Left lobe of liver (tissue), 2 donors: Measurements from ENCODE around the gene SEMA3B. TPM values are rescaled to one million over a fixed set of nuclear protein-coding genes. Genes with fewer than 3 reads are reported as not detected.
"Not testable (repeated sequence)": the region's sequence is repeated elsewhere in the genome, so short reads cannot be mapped to it uniquely, and the experiment has no call there.

Experiments
- ATAC-seq: fragments of 200-7000 bp; cut with Tn5 transposase; one replicate; pipeline ENCODE4 v1.9.1; 2020; ENCODE audit warnings: mild to moderate bottlenecking, moderate library complexity
- DNase-seq: peaks from one replicate; pipeline ENCODE4 v3.0.0-alpha.2; 2020; ENCODE audit warnings: low spot score
- total RNA-seq: library from RNA; stranded (reverse); gene quantifications from one replicate; pipeline ENCODE4 v1.2.1, GENCODE V29; 2021
- donor health status: DM: no; HTN: no; CAD: no; lungs with moderate emphysema.
- donor health status: DM: no; HTN: yes; CAD: no.

SEMA3B gene
- total RNA-seq, 1 donor from 2014 or later: 5.7 TPM

GRCh38 chr3:50237754-50238548 lies 31.0 kb upstream of the SEMA3B start:
- ATAC-seq (peak; percentile 44), DNase-seq (peak; percentile 85)

DNA sequence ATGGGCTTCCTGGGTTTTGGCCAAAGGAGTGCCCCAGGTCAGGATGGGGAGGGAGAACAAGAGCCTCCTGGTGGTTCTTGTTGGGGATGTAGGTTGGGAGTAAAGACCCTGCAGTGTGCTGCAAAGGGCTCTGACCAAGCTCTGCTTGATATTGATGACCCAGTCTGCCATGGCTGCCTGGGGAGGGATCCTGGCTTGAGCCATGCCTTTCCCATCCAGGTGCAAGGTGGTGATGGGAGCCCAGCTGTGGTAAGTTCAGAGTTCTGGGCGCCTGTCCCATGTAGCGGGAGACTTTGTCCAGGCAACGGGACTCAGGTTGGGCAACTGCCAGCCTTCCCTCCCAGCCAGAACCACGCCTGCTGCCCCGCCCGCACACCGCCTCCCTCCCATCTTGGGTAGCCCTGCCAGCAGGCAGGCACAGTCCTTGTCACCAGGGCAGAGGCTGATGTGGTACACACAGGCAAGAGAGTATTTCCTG lies 30.4 kb upstream of the SEMA3B start:
- DNase-seq: peak; percentile 98
- peak; percentile 65 for ATAC-seq

DNA sequence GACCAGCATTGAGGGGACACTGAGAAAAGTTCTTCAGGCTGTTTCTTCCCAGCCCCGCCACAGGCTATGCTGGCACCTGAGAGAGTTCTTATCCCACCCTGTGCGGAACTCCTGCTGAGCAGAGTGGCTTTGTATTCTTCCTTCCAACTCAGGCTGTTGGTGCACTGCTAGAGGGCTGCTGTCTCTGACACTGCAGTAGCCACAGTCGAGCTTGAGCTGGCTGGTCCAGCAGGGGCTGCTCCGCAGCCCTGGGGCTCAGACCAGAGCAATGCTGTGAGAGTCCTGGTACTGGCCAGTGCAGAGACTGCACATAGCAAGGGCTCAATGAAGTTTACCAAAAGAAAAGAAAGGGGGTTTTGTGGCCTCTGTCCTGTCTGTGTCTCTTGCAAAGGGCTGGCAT lies 29.3 kb upstream of the SEMA3B start:
- ATAC-seq (no peak), DNase-seq (no peak)

DNA sequence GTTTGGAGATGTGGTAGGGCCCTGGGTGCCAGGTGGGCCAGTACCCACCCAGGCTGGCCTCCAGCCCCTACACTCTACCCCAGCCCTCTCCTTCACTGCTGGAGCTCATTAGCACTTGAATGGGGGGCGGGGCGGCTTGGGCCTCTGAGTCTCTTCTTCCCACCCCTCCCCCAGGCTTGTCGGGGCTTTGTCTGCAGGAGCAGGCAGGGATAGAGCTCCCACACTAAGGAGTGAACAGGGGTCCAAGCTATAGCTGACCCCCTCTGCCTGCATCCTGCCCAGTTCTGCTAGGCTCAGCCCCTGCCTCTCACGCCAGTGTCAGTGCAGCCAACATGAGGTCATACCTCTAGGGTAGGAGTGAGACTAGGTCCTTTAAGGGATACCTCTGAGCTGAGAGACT lies 27.8 kb upstream of the SEMA3B start:
- ATAC-seq: no peak
- no peak for DNase-seq

GRCh38 chr3:50241713-50242380 lies 27.1 kb upstream of the SEMA3B start:
- DNase-seq (no peak), ATAC-seq (no peak)

GRCh38 chr3:50242381-50242770 lies 26.6 kb upstream of the SEMA3B start:
- no peak for DNase-seq
- no peak for ATAC-seq

GRCh38 chr3:50242851-50243542 lies 25.9 kb upstream of the SEMA3B start:
- DNase-seq: no peak

GRCh38 chr3:50243543-50243895 lies 25.4 kb upstream of the SEMA3B start:
- ATAC-seq (no peak), DNase-seq (no peak)

More at GRCh38 chr3:50242851-50243542, 25.9 kb upstream of the SEMA3B start:
- peak; percentile 2 for ATAC-seq

DNA sequence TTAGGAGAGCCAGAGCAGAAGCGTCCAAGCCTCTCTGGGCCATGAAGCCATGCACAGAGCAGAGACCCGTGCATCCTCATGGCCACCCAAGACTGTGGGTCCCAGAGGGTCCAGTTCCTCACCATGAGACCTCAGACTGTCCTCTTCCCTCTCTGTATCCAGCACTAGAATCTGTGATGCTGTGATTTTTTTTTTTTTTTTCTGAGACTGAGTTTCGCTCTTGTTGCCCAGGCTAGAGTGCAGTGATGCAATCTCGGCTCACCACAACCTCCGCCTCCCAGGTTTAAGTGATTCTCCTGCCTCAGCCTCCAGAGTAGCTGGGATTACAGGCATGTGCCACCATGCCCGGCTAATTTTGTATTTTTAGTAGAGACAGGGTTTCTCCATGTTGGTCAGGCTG lies 24.1 kb upstream of the SEMA3B start:
- not testable (repeated sequence) for DNase-seq, ATAC-seq

- DNase-seq (no peak), ATAC-seq (peak; percentile 3)
Measured at GRCh38 chr3:50245251-50245745, 23.6 kb upstream of the SEMA3B start.

GRCh38 chr3:50245831-50246516 lies 23.0 kb upstream of the SEMA3B start:
- ATAC-seq: peak; percentile 79

GRCh38 chr3:50246517-50246954 lies 22.4 kb upstream of the SEMA3B start:
- DNase-seq (no peak), ATAC-seq (peak; percentile 25)

More at GRCh38 chr3:50245831-50246516, 23.0 kb upstream of the SEMA3B start:
- peak; percentile 80 for DNase-seq

DNA sequence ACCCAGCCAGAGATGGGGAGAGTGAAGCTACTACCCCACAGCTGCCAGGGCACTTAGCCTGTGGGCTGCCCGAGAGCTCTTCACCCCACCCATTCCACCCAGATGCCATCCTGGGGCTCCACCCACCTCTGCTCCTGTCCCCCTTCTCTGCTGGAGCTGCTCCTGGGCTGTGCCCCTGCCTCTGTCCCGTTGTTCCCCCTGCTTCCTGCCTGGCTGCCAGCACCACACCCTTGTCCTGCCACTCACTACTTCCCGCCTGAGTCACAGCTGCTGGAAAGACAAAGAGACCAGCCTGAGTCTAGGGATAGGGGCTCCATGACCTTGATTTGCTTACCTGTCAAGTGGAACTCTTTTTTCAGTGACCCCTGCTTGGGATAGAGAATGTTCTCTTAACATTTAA lies 20.6 kb upstream of the SEMA3B start:
- DNase-seq: no peak
- peak; percentile 9 for ATAC-seq

DNA sequence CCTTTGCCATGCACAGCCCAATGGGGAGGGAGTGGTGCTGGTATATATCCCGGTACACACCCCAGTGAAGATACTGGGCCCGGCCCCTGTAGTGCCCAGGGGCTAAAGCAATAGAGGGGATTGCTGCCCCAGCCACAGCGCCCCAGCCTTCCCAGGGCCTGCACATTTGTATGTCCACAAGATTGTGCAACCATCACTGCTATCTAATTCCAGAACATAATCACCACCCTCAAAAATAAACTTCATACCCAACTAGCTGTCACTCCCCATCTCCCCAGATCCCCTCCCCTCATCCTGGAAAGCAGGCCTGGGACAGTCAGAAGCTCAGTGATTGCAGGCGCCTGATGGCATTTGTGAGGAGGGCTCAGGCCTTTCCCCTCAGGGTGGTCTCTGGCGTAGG lies 19.5 kb upstream of the SEMA3B start:
- DNase-seq (no peak), ATAC-seq (no peak)

DNA sequence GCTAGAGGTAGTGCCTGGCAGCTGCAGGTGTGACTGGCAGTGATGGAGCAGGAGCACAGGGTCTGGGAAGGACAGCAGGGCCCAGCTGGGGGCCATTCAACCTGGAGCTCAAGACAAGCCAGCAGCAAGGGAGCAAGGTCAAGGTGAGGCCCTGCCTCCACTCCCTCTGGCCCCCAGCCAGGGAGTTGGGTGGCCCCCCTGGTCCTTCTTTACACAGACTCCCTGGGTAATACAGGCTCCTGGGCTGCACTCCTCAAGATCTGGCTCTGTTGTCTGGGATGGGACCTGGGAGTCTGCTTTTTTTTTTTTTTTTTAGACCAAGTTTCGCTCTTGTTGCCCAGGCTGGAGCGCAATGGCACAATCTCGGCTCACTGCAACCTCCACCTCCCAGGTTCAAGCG lies 18.4 kb upstream of the SEMA3B start:
- DNase-seq: no peak
- ATAC-seq: no peak

- no peak for DNase-seq
- ATAC-seq: no peak
Measured at GRCh38 chr3:50251220-50251619, 17.7 kb upstream of the SEMA3B start.

DNA sequence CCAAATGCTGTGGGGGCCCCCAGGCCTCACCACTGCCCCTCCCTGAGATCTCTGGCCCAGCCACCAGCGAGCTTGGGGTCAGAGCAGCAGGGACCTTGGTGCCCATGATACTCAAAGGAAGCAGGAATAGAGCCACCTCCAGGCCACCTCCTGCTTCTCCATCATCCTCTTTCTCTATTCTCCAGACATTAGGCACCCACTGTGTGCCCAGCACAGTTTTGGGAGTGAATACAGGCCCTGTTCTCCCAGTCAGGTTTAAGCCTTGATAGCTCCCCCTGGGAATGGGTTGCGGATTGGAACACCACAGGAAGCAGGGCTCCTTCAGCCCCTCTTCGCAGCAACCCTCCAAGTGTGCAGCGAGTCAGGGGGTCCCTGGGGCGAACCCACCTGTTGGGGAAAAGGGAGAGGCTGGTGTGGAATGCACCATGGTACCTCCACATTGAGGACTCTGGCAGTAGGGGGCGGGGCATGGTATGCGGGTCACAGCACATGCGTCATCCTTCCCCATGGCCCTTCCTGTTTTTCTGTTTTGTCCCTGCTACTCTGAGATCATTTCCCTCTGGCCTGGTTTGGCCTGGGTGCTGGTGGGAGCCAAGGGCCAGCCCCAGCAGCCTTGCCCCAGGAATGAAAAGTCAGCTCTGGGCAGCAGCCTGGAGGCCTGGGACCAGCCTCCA lies 14.2 kb upstream of the SEMA3B start:
- peak; percentile 32 for ATAC-seq
- DNase-seq: no peak

DNA sequence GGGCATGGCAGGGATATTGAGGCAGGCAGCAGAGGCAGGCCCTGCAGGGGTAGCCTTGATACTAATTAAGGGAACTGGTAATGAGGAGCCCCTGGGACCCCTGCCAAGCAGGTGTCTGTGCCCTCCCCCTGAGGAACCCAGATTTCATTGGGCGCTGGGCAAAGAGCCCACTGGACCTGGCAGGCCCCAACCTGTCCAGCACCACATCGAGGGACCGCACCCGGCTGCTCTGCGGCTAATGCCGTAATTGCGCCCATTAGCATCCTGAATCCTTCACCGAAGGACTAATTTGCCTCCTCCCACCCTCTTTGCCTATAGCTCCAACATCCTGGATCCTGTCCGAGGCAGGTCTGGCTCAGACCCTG lies 13.7 kb upstream of the SEMA3B start:
- DNase-seq (no peak), ATAC-seq (no peak)

- DNase-seq (no peak), ATAC-seq (no peak)
Measured at GRCh38 chr3:50256978-50257890, 11.7 kb upstream of the SEMA3B start.
